Skeletal muscle tissue (tissue), 4 donors: ENCODE results near the gene ABTB2. TPM values are rescaled to one million over a fixed set of nuclear protein-coding genes. Genes with fewer than 3 reads are reported as not detected.

Experiments
- H3K27ac ChIP-seq: one replicate; pipeline ENCODE4 v1.7.0; 2013; ENCODE audit warnings: mild to moderate bottlenecking, low read depth, low read length, inconsistent platforms
- H3K27me3 ChIP-seq, 3 donors: one replicate each; pipeline ENCODE4 v1.7.0; 2013; ENCODE audit warnings: low read length in 3 of 3; ENCODE audit not compliant: control insufficient read depth in 3 of 3, insufficient read depth in 3 of 3
- H3K36me3 ChIP-seq, 3 donors: one replicate each; pipeline ENCODE4 v1.7.0; 2013; ENCODE audit warnings: low read length in 3 of 3; ENCODE audit not compliant: control insufficient read depth in 3 of 3, insufficient read depth in 3 of 3
- H3K4me1 ChIP-seq, 3 donors: one replicate each; pipeline ENCODE4 v1.7.0; 2013; ENCODE audit warnings: low read length in 3 of 3, mild to moderate bottlenecking in 3 of 3; ENCODE audit not compliant: control insufficient read depth in 3 of 3, insufficient read depth in 3 of 3
- H3K4me3 ChIP-seq, 3 donors: one replicate each; pipeline ENCODE4 v1.7.0; 2013; ENCODE audit warnings: low read length in 3 of 3
- H3K9ac ChIP-seq, 3 donors: one replicate each; pipeline ENCODE4 v1.7.0; 2013; ENCODE audit warnings: low read length in 3 of 3, mild to moderate bottlenecking in 3 of 3, moderate library complexity in 2 of 3, low read depth in 1 of 3
- H3K9me3 ChIP-seq, 3 donors: one replicate each; pipeline ENCODE4 v1.7.0; 2013; ENCODE audit warnings: low read length in 3 of 3; ENCODE audit not compliant: control insufficient read depth in 3 of 3
- total RNA-seq: library from RNA; depleted of rRNA; stranded (reverse); fragments of >200 nt; gene quantifications from one replicate; pipeline ENCODE4 v1.2.3, GENCODE V29; 2014
- donor health status: Osteomylitis.

ABTB2 gene
- total RNA-seq, 1 donor from 2014 or later = 6.3 TPM

- Histone ChIP-seq H3K36me3 (peaks cover 62 to 86% (median 73%) of the 10 kb centered on the region in 3 donors), H3K4me1 (no peaks in the 10 kb centered on the region), H3K9ac (no peak overlapping the region), H3K9me3 (no peaks in the 10 kb centered on the region), H3K27ac (no peak overlapping the region), H3K27me3 (no peaks in the 10 kb centered on the region), H3K4me3 (no peak overlapping the region)
These were observed 208.5 kb downstream of the ABTB2 start for GRCh38 chr11:34149274-34149673.

DNA sequence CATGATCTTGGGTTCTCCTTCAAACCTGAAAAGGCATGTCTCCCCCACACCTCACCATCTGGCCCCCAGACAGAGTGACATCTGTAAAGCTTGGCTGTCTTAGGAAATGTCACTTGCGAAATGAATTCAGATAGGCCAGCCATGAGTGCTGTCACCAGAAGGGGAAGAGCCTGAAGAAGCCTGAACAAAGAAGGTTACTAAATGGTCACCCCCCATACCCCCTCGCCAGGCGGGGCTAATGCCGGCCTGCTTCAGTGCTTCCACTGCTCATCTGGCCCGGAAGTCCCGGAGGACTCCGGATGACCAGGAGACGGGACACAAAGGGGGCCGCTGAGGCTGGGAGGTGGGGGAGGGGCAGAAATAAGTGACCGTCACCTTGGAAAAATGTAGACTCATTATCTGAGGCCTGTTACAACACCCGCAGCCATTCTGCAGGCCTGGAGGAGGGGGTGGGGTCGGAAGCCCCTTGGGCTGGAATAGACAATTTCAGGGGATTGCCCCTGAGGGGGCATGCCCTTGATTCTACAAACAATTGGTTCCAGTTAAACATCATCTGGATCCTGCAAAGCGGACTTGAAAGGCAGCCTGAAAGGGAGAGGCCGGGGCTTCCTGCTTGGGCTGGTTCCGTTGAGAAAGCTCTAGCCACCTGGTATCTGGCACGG is 209.2 kb downstream of the ABTB2 start:
- H3K4me3 ChIP-seq = no peak overlapping the region
- no peak overlapping the region for H3K9ac ChIP-seq
- H3K9me3 ChIP-seq = no peaks in the 10 kb centered on the region
- H3K36me3 ChIP-seq = peaks cover 61 to 86% (median 72%) of the 10 kb centered on the region in 3 donors
- no peaks in the 10 kb centered on the region for H3K27me3 ChIP-seq
- no peak overlapping the region for H3K27ac ChIP-seq
- H3K4me1 ChIP-seq = no peaks in the 10 kb centered on the region

GRCh38 chr11:34147581-34147980 is 210.2 kb downstream of the ABTB2 start:
- H3K9ac ChIP-seq = no peak overlapping the region
- no peaks in the 10 kb centered on the region for H3K27me3 ChIP-seq
- no peak overlapping the region for H3K4me3 ChIP-seq
- no peaks in the 10 kb centered on the region for H3K4me1 ChIP-seq
- peaks cover 67 to 86% (median 75%) of the 10 kb centered on the region in 3 donors for H3K36me3 ChIP-seq
- H3K9me3 ChIP-seq = no peaks in the 10 kb centered on the region
- H3K27ac ChIP-seq = no peak overlapping the region

DNA sequence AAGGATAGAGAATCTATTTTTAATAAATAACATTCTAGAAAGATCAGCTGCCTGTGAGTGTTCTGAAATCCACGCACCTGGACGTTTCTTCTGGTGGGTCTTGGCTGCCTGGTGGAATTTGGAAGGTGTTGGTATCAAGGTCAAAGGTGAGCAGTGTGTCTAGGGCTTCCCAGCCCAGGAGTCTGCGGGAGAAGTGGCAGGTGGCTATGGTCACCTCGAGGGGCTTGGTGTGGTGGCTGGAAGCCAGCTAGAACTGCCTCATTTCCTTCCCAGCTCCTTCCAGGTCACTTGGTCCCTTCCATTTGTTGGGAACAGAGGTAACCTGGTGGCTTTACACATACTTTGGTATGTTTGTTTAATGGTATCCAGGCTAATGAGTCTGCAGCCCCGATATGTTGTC is 210.9 kb downstream of the ABTB2 start:
- H3K4me1 ChIP-seq = no peaks in the 10 kb centered on the region
- H3K4me3 ChIP-seq = no peak overlapping the region
- peaks cover 68 to 86% (median 81%) of the 10 kb centered on the region in 3 donors for H3K36me3 ChIP-seq
- no peak overlapping the region for H3K9ac ChIP-seq
- no peak overlapping the region for H3K27ac ChIP-seq
- no peaks in the 10 kb centered on the region for H3K9me3 ChIP-seq
- no peaks in the 10 kb centered on the region for H3K27me3 ChIP-seq

- Histone ChIP-seq H3K36me3 (peaks cover 72 to 87% (median 85%) of the 10 kb centered on the region in 3 donors), H3K4me1 (no peaks in the 10 kb centered on the region), H3K9ac (no peak overlapping the region), H3K27me3 (no peaks in the 10 kb centered on the region), H3K27ac (no peak overlapping the region), H3K4me3 (no peak overlapping the region), H3K9me3 (no peaks in the 10 kb centered on the region)
These were observed 211.4 kb downstream of the ABTB2 start for GRCh38 chr11:34146411-34146810.

- no peaks in the 10 kb centered on the region for H3K27me3 ChIP-seq
- H3K36me3 ChIP-seq = peaks cover 77 to 92% (median 87%) of the 10 kb centered on the region in 3 donors
- H3K27ac ChIP-seq = no peak overlapping the region
- no peak overlapping the region for H3K9ac ChIP-seq
- H3K4me3 ChIP-seq = no peak overlapping the region
- no peaks in the 10 kb centered on the region for H3K4me1 ChIP-seq
- H3K9me3 ChIP-seq = no peaks in the 10 kb centered on the region
These were observed 211.9 kb downstream of the ABTB2 start for GRCh38 chr11:34145847-34146381.

DNA sequence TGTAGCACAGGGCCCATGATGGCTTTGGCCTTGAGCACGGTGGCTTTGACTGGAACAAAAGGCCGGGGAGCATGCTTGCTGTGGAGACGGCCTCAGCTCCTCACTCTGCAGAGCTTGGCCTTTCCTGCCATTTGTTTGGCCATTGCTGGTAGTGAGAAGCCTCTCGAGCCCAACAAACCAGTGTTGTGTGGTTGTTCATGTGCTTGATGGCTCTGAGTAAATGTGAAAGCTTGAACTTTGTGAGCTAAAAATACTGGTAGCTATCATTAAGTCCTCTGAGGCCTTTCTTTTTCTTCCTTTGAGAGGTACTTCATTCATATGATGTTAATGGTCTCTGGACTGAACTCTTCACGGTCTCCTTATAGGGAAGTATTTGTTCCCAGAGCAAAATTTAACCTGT is 212.7 kb downstream of the ABTB2 start:
- no peak overlapping the region for H3K27ac ChIP-seq
- no peak overlapping the region for H3K9ac ChIP-seq
- no peaks in the 10 kb centered on the region for H3K4me1 ChIP-seq
- H3K36me3 ChIP-seq = peaks cover 77 to 94% (median 91%) of the 10 kb centered on the region in 3 donors
- H3K4me3 ChIP-seq = no peak overlapping the region
- H3K9me3 ChIP-seq = no peaks in the 10 kb centered on the region
- no peaks in the 10 kb centered on the region for H3K27me3 ChIP-seq

DNA sequence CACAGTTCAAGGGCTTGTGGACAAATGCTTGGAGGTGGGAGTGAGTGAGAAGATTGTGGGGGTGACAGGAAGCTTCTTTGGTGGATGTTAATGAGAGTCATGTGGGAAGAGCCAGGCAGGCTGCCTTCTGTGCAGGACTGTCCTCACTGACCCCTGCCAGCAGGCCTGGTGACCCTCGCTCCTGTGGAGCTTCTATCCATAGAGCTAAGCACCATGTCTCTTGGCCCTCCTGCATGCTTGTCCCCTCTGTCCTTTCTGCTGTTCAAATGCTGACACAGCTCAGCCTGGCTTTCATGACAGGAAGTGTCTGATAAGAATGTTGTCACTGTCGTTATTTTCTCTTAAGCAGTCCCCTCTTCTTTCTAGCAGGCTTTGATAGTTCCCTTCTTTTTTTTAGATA is 214.8 kb downstream of the ABTB2 start:
- H3K9ac ChIP-seq = no peak overlapping the region
- H3K36me3 ChIP-seq = peaks cover 91 to 98% (median 96%) of the 10 kb centered on the region in 3 donors
- H3K4me1 ChIP-seq = no peaks in the 10 kb centered on the region
- no peaks in the 10 kb centered on the region for H3K9me3 ChIP-seq
- H3K27ac ChIP-seq = no peak overlapping the region
- H3K4me3 ChIP-seq = no peak overlapping the region
- H3K27me3 ChIP-seq = no peaks in the 10 kb centered on the region

DNA sequence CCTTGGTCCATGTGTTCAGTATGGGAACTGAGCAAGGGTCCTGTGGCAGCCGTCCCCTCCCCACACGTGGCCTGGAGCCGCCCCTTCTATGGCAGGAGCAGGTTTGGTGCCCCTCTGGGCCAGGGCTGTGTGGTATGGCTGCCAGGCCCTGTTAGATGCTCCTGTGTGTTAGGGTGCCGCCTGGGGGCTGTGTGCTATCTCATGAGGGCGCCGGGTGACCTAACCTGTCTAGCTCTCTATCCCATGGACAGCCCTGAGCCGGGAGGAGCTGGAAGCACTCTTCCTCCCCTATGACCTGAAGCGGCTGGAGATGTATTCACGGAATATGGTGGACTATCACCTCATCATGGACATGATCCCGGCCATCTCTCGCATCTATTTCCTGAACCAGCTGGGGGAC is 217.7 kb downstream of the ABTB2 start:
- Histone ChIP-seq H3K4me3 (no peak overlapping the region), H3K27ac (no peak overlapping the region), H3K36me3 (peaks cover 87 to 94% (median 93%) of the 10 kb centered on the region in 3 donors), H3K4me1 (no peaks in the 10 kb centered on the region), H3K9me3 (no peaks in the 10 kb centered on the region), H3K9ac (no peak overlapping the region), H3K27me3 (no peaks in the 10 kb centered on the region)

DNA sequence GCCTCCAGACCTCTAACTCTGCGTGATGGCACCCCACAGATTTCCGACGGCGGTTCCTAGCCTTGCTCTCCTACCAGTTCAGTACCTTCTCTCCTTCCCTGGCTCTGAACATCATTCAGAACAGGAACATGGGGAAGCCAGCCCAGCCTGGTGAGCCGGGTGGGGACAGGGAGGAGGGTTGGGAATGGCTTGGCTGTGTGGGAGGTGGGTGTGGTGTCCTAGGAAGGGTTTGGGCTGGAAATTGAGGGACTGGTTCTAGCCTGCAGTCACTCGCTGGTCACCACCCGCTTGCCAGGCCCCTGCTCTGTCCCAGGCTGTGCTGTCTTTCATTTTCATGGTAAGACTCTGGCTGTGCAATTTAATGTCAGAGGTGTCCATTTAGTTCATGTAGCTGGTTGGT is 218.5 kb downstream of the ABTB2 start:
- Histone ChIP-seq H3K27me3 (no peaks in the 10 kb centered on the region), H3K27ac (no peak overlapping the region), H3K4me1 (no peaks in the 10 kb centered on the region), H3K9ac (no peak overlapping the region), H3K9me3 (no peaks in the 10 kb centered on the region), H3K4me3 (no peak overlapping the region), H3K36me3 (peaks cover 86 to 94% (median 93%) of the 10 kb centered on the region in 3 donors)
